ENCODE data around the gene RAPGEF2.

Gene RAPGEF2

GRCh38 chr4:159220353-159220752 is 117.5 kb downstream of the RAPGEF2 start:
- TF ChIP-seq CTCF (IDR thresholded peaks at IDR 0.05; ENCODE audit: unreplicated experiment in 3 of 3): no peak
- Mint-ChIP-seq H3K27ac (no peak overlapping the region), H3K36me3 (ENCODE audit: low read depth) (peaks cover 11% of the 10 kb centered on the region), H3K27me3 (ENCODE audit: low read depth) (no peaks in the 10 kb centered on the region), H3K4me3 (no peak overlapping the region), H3K4me1 (peaks cover 23% of the 10 kb centered on the region), H3K9me3 (no peaks in the 10 kb centered on the region)

GRCh38 chr4:159221280-159221679 is 118.4 kb downstream of the RAPGEF2 start:
- H3K36me3 Mint-ChIP-seq (ENCODE audit: low read depth): peaks cover 11% of the 10 kb centered on the region
- H3K4me1 Mint-ChIP-seq: peaks cover 25% of the 10 kb centered on the region
- H3K27ac Mint-ChIP-seq: no peak overlapping the region
- H3K4me3 Mint-ChIP-seq: no peak overlapping the region
- no peak for TF ChIP-seq CTCF (IDR thresholded peaks at IDR 0.05; ENCODE audit: unreplicated experiment in 3 of 3)
- H3K27me3 Mint-ChIP-seq (ENCODE audit: low read depth): no peaks in the 10 kb centered on the region
- H3K9me3 Mint-ChIP-seq: no peaks in the 10 kb centered on the region

- H3K9me3 Mint-ChIP-seq: no peaks in the 10 kb centered on the region
- no peak for TF ChIP-seq CTCF (IDR thresholded peaks at IDR 0.05; ENCODE audit: unreplicated experiment in 3 of 3)
- H3K27ac Mint-ChIP-seq: peak overlapping the region in 1 of 3 experiments; percentile 39
- H3K4me3 Mint-ChIP-seq: no peak overlapping the region
- no peaks in the 10 kb centered on the region for H3K27me3 Mint-ChIP-seq (ENCODE audit: low read depth)
- H3K36me3 Mint-ChIP-seq (ENCODE audit: low read depth): peaks cover 11% of the 10 kb centered on the region
- peaks cover 33% of the 10 kb centered on the region for H3K4me1 Mint-ChIP-seq
These were observed 119.2 kb downstream of the RAPGEF2 start for GRCh38 chr4:159222043-159222552.

GRCh38 chr4:159224408-159224807 is 121.5 kb downstream of the RAPGEF2 start:
- H3K36me3 Mint-ChIP-seq (ENCODE audit: low read depth): peaks cover 7% of the 10 kb centered on the region
- no peak overlapping the region for H3K27ac Mint-ChIP-seq
- H3K27me3 Mint-ChIP-seq (ENCODE audit: low read depth): no peaks in the 10 kb centered on the region
- H3K4me3 Mint-ChIP-seq: no peak overlapping the region
- peaks cover 44% of the 10 kb centered on the region for H3K4me1 Mint-ChIP-seq
- no peaks in the 10 kb centered on the region for H3K9me3 Mint-ChIP-seq
- no peak for TF ChIP-seq CTCF (IDR thresholded peaks at IDR 0.05; ENCODE audit: unreplicated experiment in 3 of 3)

GRCh38 chr4:159227378-159227777 is 124.5 kb downstream of the RAPGEF2 start:
- peaks cover 31% of the 10 kb centered on the region for H3K4me1 Mint-ChIP-seq
- H3K9me3 Mint-ChIP-seq: peaks cover 2% of the 10 kb centered on the region
- no peak for TF ChIP-seq CTCF (IDR thresholded peaks at IDR 0.05; ENCODE audit: unreplicated experiment in 3 of 3)
- no peak overlapping the region for H3K4me3 Mint-ChIP-seq
- peak overlapping the region; percentile 72 to 88 (median 83) for H3K27ac Mint-ChIP-seq
- peaks cover 11% of the 10 kb centered on the region for H3K36me3 Mint-ChIP-seq (ENCODE audit: low read depth)
- no peaks in the 10 kb centered on the region for H3K27me3 Mint-ChIP-seq (ENCODE audit: low read depth)

- Mint-ChIP-seq H3K27ac (peak overlapping the region; percentile 72 to 88 (median 83)), H3K36me3 (ENCODE audit: low read depth) (peaks cover 12% of the 10 kb centered on the region), H3K9me3 (peaks cover 2% of the 10 kb centered on the region), H3K4me3 (peak overlapping the region; percentile 46 to 65 (median 48)), H3K27me3 (ENCODE audit: low read depth) (no peaks in the 10 kb centered on the region), H3K4me1 (peaks cover 27% of the 10 kb centered on the region)
- no peak for TF ChIP-seq CTCF (IDR thresholded peaks at IDR 0.05; ENCODE audit: unreplicated experiment in 3 of 3)
These were observed 125.1 kb downstream of the RAPGEF2 start for GRCh38 chr4:159227984-159228383.
